HG03432 (cell line): ENCODE data around the gene PLSCR5.

Source experiments
- ATAC-seq: cut with Tn5 transposase; IDR thresholded peaks from one replicate; pipeline ENCODE4 v1.9.1; 2021; ENCODE audit warnings: mild to moderate bottlenecking, moderate library complexity; ENCODE audit not compliant: unreplicated experiment

PLSCR5 gene

GRCh38 chr3:146589899-146590508, 15.1 kb downstream of the PLSCR5 start:
- peak; percentile 78 for ATAC-seq

- no peak for ATAC-seq
Measured at GRCh38 chr3:146585156-146585555, 20.0 kb downstream of the PLSCR5 start.

DNA sequence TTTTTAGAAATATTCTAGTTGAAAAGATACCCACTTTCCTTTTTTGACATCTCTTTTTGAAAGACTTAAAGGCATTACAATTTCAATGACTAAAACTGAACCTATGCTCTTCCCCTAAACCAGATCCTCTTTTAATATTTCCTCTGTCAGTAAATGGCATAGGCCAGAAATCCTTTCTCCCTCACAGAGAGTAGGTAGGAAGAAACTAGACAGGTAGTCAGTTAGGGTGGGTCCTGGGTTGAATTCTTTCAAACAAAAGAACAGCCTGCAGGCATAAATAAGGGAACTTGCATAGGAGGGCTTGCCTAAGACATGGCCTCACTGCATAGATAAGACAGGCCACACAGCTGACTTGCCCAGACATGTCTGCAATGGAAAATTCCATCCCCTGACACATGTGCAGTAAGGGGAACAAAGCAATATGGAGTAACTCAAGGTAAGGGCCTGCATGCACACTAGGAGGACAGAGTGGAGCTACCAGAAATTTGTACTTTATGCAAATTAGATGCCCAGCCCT, 23.1 kb downstream of the PLSCR5 start:
- ATAC-seq: no peak

DNA sequence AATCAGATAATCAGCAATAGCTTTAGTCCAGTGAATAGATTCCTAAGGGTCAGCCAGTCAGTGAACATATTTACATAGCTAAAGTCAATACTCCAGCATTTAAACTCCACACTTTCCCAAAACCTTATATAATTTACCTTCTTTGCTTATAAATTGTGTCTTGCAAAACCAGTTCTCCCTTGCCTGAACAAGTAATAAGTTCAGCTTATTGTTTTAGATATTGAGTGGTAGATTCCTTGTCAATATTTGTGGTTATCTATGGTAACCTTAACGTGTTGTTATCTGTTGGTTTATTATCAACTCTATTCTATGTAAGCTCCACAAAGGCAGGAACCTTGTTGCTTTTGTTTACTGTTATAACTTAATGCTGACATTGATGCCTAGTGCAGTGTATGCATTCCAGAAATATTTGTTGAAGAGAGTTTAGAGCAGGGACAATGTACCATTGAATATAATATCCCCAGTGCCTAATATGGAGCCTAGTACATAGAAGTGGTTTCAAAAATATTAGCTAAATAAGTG, 24.0 kb downstream of the PLSCR5 start:
- ATAC-seq: no peak

- peak; percentile 68 for ATAC-seq
Measured at GRCh38 chr3:146577662-146578061, 27.5 kb downstream of the PLSCR5 start.

- no peak for ATAC-seq
Measured at GRCh38 chr3:146575636-146576035, 29.5 kb downstream of the PLSCR5 start.

DNA sequence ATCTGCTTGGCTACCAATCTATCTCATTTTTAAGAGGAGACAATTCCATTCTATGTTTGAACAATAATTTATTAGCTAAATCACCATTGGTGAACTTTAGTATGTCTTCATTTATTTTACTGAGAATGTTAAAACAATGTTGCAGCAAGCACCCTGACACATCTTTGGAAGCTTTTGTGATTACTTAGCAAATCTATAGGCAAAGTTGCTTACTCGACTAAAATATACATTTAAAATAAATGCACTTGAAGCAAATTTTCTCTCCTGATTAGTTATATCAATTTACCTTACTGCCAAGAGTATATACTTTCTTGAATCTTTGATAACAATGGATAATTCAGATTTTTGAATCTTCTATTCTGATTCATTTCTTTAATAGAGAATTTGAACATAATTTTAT, 31.0 kb downstream of the PLSCR5 start:
- no peak for ATAC-seq

DNA sequence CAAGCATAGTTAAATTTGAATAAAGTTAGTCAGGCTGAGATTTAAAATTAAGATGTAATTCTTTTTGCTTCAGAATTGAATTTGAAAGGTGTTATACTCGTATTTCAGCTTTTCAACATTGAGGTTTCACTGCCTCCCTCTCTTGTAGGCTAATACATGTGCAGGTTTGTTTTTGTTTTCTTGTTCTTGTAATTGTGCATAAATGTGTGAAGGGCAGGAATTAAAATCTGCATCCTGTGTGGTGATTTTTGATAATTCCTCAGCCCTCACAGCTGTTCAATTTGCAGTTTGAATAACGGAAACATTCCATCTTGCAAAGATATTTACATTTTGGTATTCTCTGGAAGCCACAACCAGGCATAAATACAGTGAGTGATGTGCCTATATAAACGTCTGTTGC, 35.8 kb downstream of the PLSCR5 start:
- ATAC-seq: no peak

- no peak for ATAC-seq
Measured at GRCh38 chr3:146566138-146566537, 39.0 kb downstream of the PLSCR5 start.

- ATAC-seq: no peak
Measured at GRCh38 chr3:146561879-146562278, 43.3 kb downstream of the PLSCR5 start.

GRCh38 chr3:146561463-146561862, 43.7 kb downstream of the PLSCR5 start:
- ATAC-seq: no peak

GRCh38 chr3:146560678-146561077, 44.5 kb downstream of the PLSCR5 start:
- ATAC-seq: no peak

DNA sequence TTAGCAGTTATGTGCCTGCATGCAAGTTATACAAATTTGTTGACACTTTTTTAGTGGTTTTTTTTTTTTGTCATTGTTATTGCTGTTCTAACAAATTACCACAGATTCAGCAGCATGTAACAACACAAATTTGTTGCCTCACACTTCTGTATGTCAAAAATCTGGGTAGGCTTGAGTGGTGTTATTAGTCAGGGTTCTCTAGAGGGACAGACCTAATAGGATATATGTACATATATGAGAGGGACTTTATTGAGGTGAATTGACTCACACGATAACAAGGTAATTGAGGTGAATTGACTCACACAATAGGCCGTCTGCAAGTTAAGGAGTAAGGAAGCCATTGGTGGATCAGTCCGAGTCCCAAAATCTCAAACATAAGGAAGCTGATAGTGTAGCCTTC, 45.8 kb downstream of the PLSCR5 start:
- no peak for ATAC-seq

DNA sequence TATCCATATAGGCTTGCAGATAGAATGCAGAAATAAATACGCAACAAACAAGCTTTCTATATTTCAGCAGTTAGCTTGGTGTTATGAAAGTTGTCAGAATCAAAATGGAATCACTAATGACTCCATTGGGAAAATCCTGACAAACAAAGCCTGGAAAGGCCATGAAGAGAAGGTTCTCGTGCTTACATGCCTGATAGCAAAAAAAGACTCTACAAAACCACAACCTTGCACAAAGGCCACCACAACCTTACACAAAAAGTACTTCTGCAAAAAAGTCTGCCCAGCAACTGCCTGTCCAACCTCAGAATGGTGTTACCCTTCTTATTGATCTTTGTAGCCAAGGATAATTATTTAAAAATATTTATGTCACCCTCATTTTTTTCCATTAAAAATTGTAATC, 46.4 kb downstream of the PLSCR5 start:
- ATAC-seq: no peak

DNA sequence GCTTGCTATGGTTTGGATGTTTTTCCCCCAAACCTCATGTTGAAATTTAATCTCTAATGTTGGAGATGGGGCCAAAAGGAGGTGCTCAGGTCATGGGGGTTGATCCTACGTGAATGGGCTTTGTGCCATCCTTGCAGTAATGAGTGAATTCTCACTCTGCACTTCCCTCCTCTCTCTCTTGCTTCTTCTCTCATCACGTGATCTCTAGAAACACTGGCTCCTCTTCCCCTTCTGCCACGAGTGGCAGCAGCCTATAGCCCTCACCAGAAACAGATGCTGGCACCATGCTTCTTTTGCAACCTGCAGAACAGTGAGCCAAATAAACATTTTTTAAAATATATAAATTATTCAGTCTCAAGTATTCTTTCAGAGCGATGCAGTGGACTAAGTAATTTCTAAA, 47.4 kb downstream of the PLSCR5 start:
- ATAC-seq: no peak

GRCh38 chr3:146555311-146555710, 49.8 kb downstream of the PLSCR5 start:
- no peak for ATAC-seq

GRCh38 chr3:146554151-146554760, 50.9 kb downstream of the PLSCR5 start:
- peak; percentile 50 for ATAC-seq

- peak; percentile 90 for ATAC-seq
Measured at GRCh38 chr3:146550743-146551510, 54.2 kb downstream of the PLSCR5 start.

- no peak for ATAC-seq
Measured at GRCh38 chr3:146550070-146550615, 55.0 kb downstream of the PLSCR5 start.

DNA sequence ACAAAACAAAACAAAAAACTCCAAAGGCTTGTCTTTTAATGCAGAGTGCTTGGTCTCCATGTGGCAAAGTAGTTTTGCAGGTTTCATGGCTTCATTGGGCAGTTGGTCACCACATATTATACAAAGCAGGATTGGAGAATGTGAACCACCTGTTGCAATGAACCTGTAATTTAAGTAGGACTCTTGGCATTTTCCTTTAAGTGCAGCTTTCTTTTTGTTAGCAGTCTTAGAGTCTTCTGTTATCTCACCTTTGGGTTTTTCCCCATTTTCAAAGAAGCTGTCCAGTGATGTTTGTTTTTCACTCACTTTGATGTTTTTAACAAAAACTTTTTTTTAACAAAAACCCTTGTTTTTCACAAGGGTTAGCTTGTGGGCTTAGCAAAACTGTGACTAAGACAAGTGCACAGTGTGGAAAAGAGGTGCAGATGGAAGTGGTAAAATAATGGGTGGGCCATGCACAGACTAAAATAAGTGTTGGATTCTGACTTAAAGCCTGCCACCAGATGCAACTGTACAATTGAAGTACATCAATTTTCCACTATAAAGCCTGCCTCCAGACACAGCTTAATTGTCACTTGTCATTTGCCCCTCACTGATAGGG, 57.8 kb downstream of the PLSCR5 start:
- ATAC-seq: no peak

GRCh38 chr3:146546366-146546965, 58.7 kb downstream of the PLSCR5 start:
- ATAC-seq: no peak
